GM19328 (cell line): ENCODE measurements around the gene GYS2.
"Not testable (repeated sequence)": the region's sequence is repeated elsewhere in the genome, so short reads cannot be mapped to it uniquely, and the experiment has no call there.

Experiments
- ATAC-seq: cut with Tn5 transposase; IDR thresholded peaks from one replicate; pipeline ENCODE4 v1.9.1; 2021; ENCODE audit warnings: mild to moderate bottlenecking, moderate library complexity; ENCODE audit not compliant: unreplicated experiment

The GYS2 gene

GRCh38 chr12:21606175-21606574 lies 1.5 kb upstream of the GYS2 start:
- no peak for ATAC-seq

- no peak for ATAC-seq
Measured at GRCh38 chr12:21602774-21603173, 1.9 kb downstream of the GYS2 start.

DNA sequence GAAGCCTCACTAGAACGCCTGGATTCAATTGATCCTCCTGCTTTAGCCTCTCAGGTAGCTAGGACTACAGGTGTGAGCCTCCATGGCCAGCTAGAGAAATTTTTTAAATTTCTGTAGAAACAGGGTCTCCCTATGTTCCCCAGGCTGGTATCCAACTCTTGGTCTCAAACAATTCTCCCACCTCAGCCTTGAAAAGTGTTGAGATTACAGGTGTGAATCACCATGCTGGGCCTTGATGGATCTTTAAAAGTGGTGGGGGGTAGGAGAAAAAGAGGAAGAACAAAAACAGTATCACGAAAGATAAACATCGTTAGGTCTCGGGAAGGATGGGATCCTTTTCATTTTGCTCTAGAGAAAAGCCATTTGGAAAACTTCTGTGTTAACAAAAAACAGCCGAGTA lies 4.5 kb downstream of the GYS2 start:
- no peak for ATAC-seq

GRCh38 chr12:21599143-21599999 lies 5.3 kb downstream of the GYS2 start:
- no peak for ATAC-seq

DNA sequence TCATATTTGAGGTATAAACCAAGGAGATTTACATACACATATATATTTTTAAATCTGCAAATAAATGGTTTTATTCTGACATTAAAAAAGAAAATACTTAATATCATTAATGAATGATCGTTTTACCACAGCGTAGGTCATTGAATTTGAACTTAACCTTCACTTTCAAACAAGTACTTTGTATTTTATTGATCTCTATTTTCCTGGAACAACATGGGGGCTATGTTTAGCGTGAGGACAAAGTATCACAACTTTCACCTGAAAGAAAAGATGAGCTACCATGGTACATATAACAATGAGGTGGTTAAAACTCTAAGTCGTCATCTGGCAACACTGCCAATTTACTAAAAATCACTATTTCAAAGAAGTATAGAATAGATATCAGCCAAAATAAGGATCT lies 6.0 kb downstream of the GYS2 start:
- no peak for ATAC-seq

- not testable (repeated sequence) for ATAC-seq
Measured at GRCh38 chr12:21595356-21595755, 9.3 kb downstream of the GYS2 start.

DNA sequence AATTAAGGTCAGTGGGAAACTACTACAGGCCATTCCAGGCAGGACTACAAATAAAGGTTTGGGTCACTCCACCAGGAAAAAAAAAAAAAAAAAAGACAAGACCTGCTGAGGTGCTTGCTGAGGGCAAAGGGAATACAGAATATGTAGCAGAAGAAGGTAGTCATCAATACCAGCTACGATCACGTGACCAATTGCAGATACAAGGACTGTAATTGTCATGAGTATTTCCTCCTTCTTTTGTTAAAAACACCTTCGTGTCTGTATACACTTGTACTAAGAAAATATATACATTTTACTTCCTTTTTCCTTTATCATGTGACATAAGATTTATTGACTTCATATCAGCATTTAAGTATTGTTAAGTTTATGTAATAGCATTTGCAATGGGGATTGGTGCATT lies 19.2 kb downstream of the GYS2 start:
- no peak for ATAC-seq

DNA sequence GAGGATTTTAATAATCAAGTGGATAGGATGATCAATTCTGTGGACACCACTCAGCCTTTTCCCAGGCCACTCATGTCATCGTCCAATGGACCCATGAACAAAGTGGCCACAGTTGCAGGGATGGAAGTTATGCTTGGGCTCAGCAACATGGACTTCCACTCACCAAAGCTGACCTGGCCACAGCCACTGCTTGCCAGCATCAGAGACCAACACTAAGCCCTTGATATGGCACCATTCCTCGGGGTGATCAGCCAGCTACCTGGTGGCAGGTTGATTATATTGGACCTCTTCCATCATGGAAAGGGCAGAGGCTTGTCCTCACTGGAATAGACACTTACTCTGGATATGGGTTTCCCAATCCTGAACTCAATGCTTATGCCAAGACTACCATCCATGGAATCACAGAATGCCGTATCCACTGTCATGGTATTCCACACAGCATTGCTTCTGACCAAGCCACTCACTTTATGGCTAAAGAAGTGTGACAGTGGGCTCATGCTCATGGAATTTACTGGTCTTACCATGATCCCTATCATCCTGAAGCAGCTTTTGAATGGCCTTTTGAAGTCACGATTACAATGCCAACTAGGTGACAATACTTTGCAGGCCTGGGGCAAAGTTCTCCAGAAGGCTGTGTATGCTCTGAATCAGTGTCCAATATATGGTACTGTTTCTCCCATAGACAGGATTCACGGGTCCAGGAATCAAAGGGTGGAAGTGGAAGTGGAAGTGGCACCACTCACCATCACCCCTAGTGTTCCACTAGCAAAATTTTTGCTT lies 20.1 kb downstream of the GYS2 start:
- ATAC-seq, result not testable (repeated sequence)

- no peak for ATAC-seq
Measured at GRCh38 chr12:21583587-21583986, 21.1 kb downstream of the GYS2 start.

DNA sequence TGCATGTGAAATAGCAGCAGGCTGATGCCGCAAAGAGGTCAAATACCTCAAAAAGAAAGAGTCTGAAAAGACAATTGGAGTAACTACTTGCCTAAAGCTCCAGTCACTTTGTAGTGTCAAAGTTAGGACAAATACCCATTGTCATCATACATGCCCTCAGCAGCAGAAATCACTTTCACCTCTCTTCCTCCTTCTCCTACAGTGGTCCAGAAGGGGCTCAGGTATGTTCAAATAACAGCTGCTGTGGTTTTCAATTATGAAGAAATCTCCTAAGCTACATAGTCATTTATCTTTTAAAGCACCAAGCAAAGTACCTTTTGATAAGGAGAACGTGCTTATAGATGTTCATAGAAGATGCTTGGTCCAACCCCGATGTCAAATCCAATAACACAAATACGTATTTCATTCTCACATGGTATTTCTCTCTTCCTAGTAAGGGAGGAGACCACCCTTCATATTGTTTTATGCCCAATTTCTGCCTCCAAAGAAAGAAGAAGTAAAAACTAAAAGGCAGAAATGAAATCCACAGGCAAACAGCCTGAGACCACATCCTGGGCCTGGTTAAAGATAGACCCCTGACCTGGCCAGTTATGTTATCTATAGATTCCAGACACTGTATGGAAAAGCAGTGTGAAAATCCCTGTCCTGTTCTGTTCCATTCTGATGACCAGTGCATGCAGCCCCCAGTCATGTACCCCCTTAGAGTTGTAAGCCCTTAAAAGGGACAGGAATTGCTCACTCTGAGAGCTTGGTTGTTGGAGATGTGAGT lies 23.7 kb downstream of the GYS2 start:
- ATAC-seq, result no peak

DNA sequence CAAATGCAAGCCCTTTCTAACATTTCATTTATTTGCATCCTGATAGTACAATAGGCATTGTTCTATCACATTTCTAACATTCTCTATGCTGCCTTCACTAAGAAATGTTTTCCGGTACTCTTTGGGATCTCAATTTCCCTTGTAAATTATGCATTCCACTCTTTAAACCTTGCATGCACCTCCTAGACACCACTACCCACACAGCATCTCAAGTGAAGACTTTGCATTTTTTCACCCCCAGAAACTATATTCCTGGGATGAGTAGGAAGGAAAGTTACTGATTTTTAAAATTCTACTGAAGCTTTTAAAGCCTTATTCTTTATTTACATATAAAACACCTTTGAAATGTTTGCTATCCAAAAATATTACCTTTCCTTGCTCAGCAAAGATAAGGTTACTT lies 27.1 kb downstream of the GYS2 start:
- no peak for ATAC-seq

DNA sequence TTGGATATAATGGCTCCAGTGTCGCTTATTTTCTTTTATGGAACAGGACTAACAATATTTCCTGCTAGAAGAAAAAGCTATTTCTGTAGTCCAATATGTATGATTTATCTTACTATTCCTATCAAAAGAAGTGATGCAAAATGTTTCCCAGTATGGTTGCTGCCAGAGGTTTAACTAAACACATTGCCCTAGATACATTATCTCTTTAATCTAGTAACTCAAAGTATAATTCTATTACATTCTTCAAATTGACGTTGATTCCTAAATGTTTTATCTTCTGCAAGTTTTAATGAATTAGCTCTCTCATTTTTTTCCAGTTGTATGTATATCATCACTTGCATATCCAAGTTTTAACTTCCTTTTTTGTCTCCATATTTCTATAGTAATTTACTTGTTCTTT lies 28.2 kb downstream of the GYS2 start:
- no peak for ATAC-seq

GRCh38 chr12:21573733-21574358 lies 30.8 kb downstream of the GYS2 start:
- no peak for ATAC-seq

GRCh38 chr12:21571046-21571445 lies 33.6 kb downstream of the GYS2 start:
- ATAC-seq, result no peak

GRCh38 chr12:21568115-21568514 lies 36.5 kb downstream of the GYS2 start:
- no peak for ATAC-seq

GRCh38 chr12:21566907-21567394 lies 37.7 kb downstream of the GYS2 start:
- ATAC-seq, result no peak

GRCh38 chr12:21566223-21566906 lies 38.3 kb downstream of the GYS2 start:
- no peak for ATAC-seq

- no peak for ATAC-seq
Measured at GRCh38 chr12:21562859-21563258, 41.8 kb downstream of the GYS2 start.

DNA sequence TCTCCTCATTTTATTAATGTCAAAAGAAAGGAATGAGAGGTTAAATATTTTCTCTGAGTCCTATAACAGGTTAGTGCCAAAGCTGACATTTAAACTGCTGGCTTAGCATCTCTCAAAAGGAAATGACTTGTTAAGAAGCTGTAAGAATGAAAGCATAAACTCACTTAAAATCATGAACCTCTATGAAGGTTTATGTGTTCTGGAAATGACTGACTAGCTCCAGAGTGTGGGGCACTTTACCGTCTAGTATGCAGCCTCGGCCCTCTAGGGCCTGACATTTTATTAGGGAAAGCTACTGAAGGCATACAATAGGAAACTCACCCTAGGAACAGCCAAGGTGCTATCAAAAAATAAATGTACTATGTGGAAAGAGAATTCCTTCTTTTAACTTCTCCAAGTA lies 43.5 kb downstream of the GYS2 start:
- no peak for ATAC-seq

GRCh38 chr12:21559855-21560569 lies 44.6 kb downstream of the GYS2 start:
- no peak for ATAC-seq
